Ovary (tissue), 9 donors: Measurements from ENCODE around the gene TMEM135. TPM values are rescaled to one million over a fixed set of nuclear protein-coding genes. Genes with fewer than 3 reads are reported as not detected.

ENCODE experiments used
- DNase-seq, 5 donors: peaks; one replicate each; pipeline ENCODE4 v3.0.0-alpha.2; 2019 to 2020
- H3K27ac ChIP-seq, 2 donors: fragments of 200-600 bp; one replicate each; pipeline versions ENCODE4 v1.5.1 to v1.8.0; 2019 to 2022
- H3K27me3 ChIP-seq: fragments of 200-600 bp; one replicate; pipeline ENCODE4 v1.8.0; 2022
- H3K36me3 ChIP-seq: fragments of 200-600 bp; sonication (generic); one replicate; pipeline ENCODE4 v1.5.1; 2019
- H3K4me1 ChIP-seq: one replicate; pipeline ENCODE4 v1.8.1; 2013; ENCODE audit warnings: mild to moderate bottlenecking, moderate library complexity; ENCODE audit not compliant: insufficient read depth
- H3K4me3 ChIP-seq: fragments of 200-600 bp; sonication (generic); one replicate; pipeline ENCODE4 v1.5.1; 2017
- H3K9me3 ChIP-seq, 2 donors: fragments of 200-600 bp in 1 of 2; sonication (generic) in 1 of 2; one replicate each; pipeline versions ENCODE4 v1.5.1 to v1.8.1; 2013 to 2019; ENCODE audit warnings: mild to moderate bottlenecking in 1 of 2, moderate library complexity in 1 of 2
- CTCF ChIP-seq, 3 donors: fragments of 450-650 bp in 2 of 3; fragments of 200-600 bp in 1 of 3; IDR thresholded peaks; one replicate each; pipeline versions ENCODE4 v1.5.1 to v1.8.0; 2016 to 2022; ENCODE audit warnings: antibody characterized with exemption in 3 of 3, mild to moderate bottlenecking in 1 of 3
- EP300 ChIP-seq: sonication (generic); formaldehyde crosslinking; IDR thresholded peaks from one replicate; pipeline ENCODE4 v1.6.1; 2017; ENCODE audit warnings: antibody characterized with exemption
- POLR2A ChIP-seq: fragments of 450-650 bp; IDR thresholded peaks from one replicate; pipeline ENCODE4 v1.6.1; 2017; ENCODE audit warnings: antibody characterized with exemption, mild to moderate bottlenecking, moderate library complexity
- WGBS, 3 donors: extraction: QIAGEN DNeasy Blood & Tissue Kit in 1 of 3; methylation state at CpG; one replicate each; pipeline versions ENCODE4 v1.1.5 to v1.1.7; 2013 to 2017; 5-methylcytosine and 5-hydroxymethylcytosine counted together
- intact Hi-C, 4 donors: fragments of 100-400 bp; cut with DNase I; formaldehyde crosslinking; loops; one replicate each; pipeline versions ENCODE4 v1.11.0 to v1.15.1; 2022 to 2023
- polyA plus RNA-seq, 2 donors: library from polyadenylated mRNA; stranded (reverse); fragments of 200-250 nt in 1 of 2; fragments of 350-450 nt in 1 of 2; fragmentation: Illumina TruSeq in 1 of 2; extraction: RNeasy Lipid Tissue Mini Kit (QIAGEN cat#74804) in 1 of 2; gene quantifications; one replicate each; pipeline ENCODE4 v1.2.3, GENCODE V29; 2013 to 2014
- total RNA-seq, 7 donors: library from RNA; depleted of rRNA in 2 of 7; stranded (reverse); fragments of >200 nt in 2 of 7; fragmentation: NEBNext Ultra II Directional in 3 of 7; extraction: Animal tissue kit (Norgen Biotek cat#: 25700) in 3 of 7; gene quantifications; one replicate each; pipeline versions ENCODE4 v1.1.0 to v1.2.4, GENCODE V29; 2016 to 2023
- donor health status: DM: no; HTN: no; CAD: no; lungs with moderate emphysema.
- donor health status: DM: no; HTN: no; CAD: no.
- donor health status: Bipolar disorder and iron deficiency.
- donor health status: DM: yes; HTN: yes; CAD: no.
- donor health status: DM: no; HTN: no; CAD: no.
- donor health status: DM: yes; HTN: yes; CAD: no.

TMEM135 gene
- total and polyA plus RNA-seq, 9 donors = 8.8 to 24.2 (median 19.6) TPM

- Histone ChIP-seq H3K27ac (no peak overlapping the region), H3K4me1 (peaks cover 5% of the 10 kb centered on the region), H3K36me3 (no peaks in the 10 kb centered on the region), H3K4me3 (no peak overlapping the region), H3K27me3 (no peaks in the 10 kb centered on the region), H3K9me3 (no peaks in the 10 kb centered on the region)
- intact Hi-C loops = loop anchor here (1.0 to 10.0 kb wide), 4 partner anchors 64 to 1188 kb away; no protein-coding TSS in a partner anchor
- WGBS, 3 donors = 80 to 95% (median 86%) methylated on average over 2 of the region's 2 CpGs
- TF ChIP-seq POLR2A (no peak), CTCF (IDR thresholded peaks at IDR 0.05) (no peak), EP300 (no peak)
- no peak for DNase-seq
Measured at GRCh38 chr11:87353771-87354345, 316.1 kb downstream of the TMEM135 start.

- 4 to 27% (median 24%) methylated on average over 1 of the region's 1 CpG for WGBS, 3 donors
- Histone ChIP-seq H3K9me3 (no peaks in the 10 kb centered on the region), H3K27ac (no peak overlapping the region), H3K36me3 (no peaks in the 10 kb centered on the region), H3K27me3 (no peaks in the 10 kb centered on the region), H3K4me1 (peaks cover 5% of the 10 kb centered on the region), H3K4me3 (no peak overlapping the region)
- TF ChIP-seq EP300 (no peak), CTCF (IDR thresholded peaks at IDR 0.05) (no peak), POLR2A (no peak)
- DNase-seq = peak in 1 of 5 donors; percentile 47
- intact Hi-C loops = loop anchor here in 2 of 4 donors (10.0 kb wide), 1 partner anchor 69 kb away; no protein-coding TSS in a partner anchor
Measured at GRCh38 chr11:87355596-87355995, 317.9 kb downstream of the TMEM135 start.

- DNase-seq = no peak
- TF ChIP-seq EP300 = no peak
- TF ChIP-seq CTCF (IDR thresholded peaks at IDR 0.05) = no peak
- no peak for TF ChIP-seq POLR2A
- no peaks in the 10 kb centered on the region for H3K36me3 ChIP-seq
- WGBS, 3 donors = 93 to 98% (median 93%) methylated on average over 4 of the region's 4 CpGs
- no peak overlapping the region for H3K4me3 ChIP-seq
- intact Hi-C loops = loop anchor here in 2 of 4 donors (10.0 kb wide), 1 partner anchor 68 kb away; no protein-coding TSS in a partner anchor
- H3K27me3 ChIP-seq = no peaks in the 10 kb centered on the region
- peaks cover 5% of the 10 kb centered on the region for H3K4me1 ChIP-seq
- H3K27ac ChIP-seq = no peak overlapping the region
- H3K9me3 ChIP-seq = no peaks in the 10 kb centered on the region
Measured at GRCh38 chr11:87356428-87356827, 318.7 kb downstream of the TMEM135 start.

GRCh38 chr11:87358461-87358860 is 320.7 kb downstream of the TMEM135 start:
- H3K4me3 ChIP-seq = no peak overlapping the region
- no peak for TF ChIP-seq EP300
- TF ChIP-seq CTCF (IDR thresholded peaks at IDR 0.05) = no peak
- no peak for TF ChIP-seq POLR2A
- H3K4me1 ChIP-seq = peaks cover 4% of the 10 kb centered on the region
- no peaks in the 10 kb centered on the region for H3K9me3 ChIP-seq
- intact Hi-C loops = loop anchor here in 2 of 4 donors (10.0 kb wide), 1 partner anchor 66 kb away; no protein-coding TSS in a partner anchor
- no peak overlapping the region for H3K27ac ChIP-seq
- no peaks in the 10 kb centered on the region for H3K27me3 ChIP-seq
- 87 to 94% (median 92%) methylated on average over 5 of the region's 5 CpGs for WGBS, 3 donors
- H3K36me3 ChIP-seq = no peaks in the 10 kb centered on the region
- DNase-seq = no peak
